Measurements from ENCODE around the gene AIM2.

- TF ChIP-seq CTCF (IDR thresholded peaks at IDR 0.05) (no peak), POLR2A (IDR thresholded peaks at IDR 0.05) (no peak)
Measured at GRCh38 chr1:159079525-159079924, 3.0 kb upstream of the AIM2 start.
